ENCODE data around the gene MAD1L1.

MAD1L1 gene

GRCh38 chr7:1893036-1893435, 339.7 kb downstream of the MAD1L1 start:
- TF ChIP-seq CTCF (IDR thresholded peaks at IDR 0.05; ENCODE audit: poor library complexity, severe bottlenecking) = no peak
- no peak overlapping the region for H3K27ac ChIP-seq (ENCODE audit: poor library complexity, severe bottlenecking)
- H3K27me3 ChIP-seq (ENCODE audit: insufficient read depth, poor library complexity, severe bottlenecking) = no peaks in the 10 kb centered on the region
- no peaks in the 10 kb centered on the region for H3K9me3 ChIP-seq (ENCODE audit: severe bottlenecking)
- DNase-seq (ENCODE audit: low spot score) (no peak), ATAC-seq (ENCODE audit: low read depth) (no peak)
- H3K36me3 ChIP-seq (ENCODE audit: low read depth) = no peaks in the 10 kb centered on the region
- no peaks in the 10 kb centered on the region for H3K4me1 ChIP-seq (ENCODE audit: insufficient read depth, poor library complexity, severe bottlenecking)
- H3K4me3 ChIP-seq (ENCODE audit: severe bottlenecking) = no peak overlapping the region

- ATAC-seq (ENCODE audit: low read depth) = no peak
- Histone ChIP-seq H3K27me3 (ENCODE audit: insufficient read depth, poor library complexity, severe bottlenecking) (no peaks in the 10 kb centered on the region), H3K27ac (ENCODE audit: poor library complexity, severe bottlenecking) (no peak overlapping the region)
Measured at GRCh38 chr7:1892011-1892965, 340.5 kb downstream of the MAD1L1 start.

GRCh38 chr7:1890289-1891235, 342.2 kb downstream of the MAD1L1 start:
- Histone ChIP-seq H3K27me3 (ENCODE audit: insufficient read depth, poor library complexity, severe bottlenecking) (no peaks in the 10 kb centered on the region), H3K4me3 (ENCODE audit: severe bottlenecking) (no peak overlapping the region), H3K4me1 (ENCODE audit: insufficient read depth, poor library complexity, severe bottlenecking) (peaks cover 10% of the 10 kb centered on the region), H3K27ac (ENCODE audit: poor library complexity, severe bottlenecking) (no peak overlapping the region), H3K9me3 (ENCODE audit: severe bottlenecking) (no peaks in the 10 kb centered on the region), H3K36me3 (ENCODE audit: low read depth) (no peaks in the 10 kb centered on the region)
- no peak for ATAC-seq (ENCODE audit: low read depth)
- DNase-seq (ENCODE audit: low spot score) = peak; percentile 58
- TF ChIP-seq CTCF (IDR thresholded peaks at IDR 0.05; ENCODE audit: poor library complexity, severe bottlenecking) = no peak

More at GRCh38 chr7:1892011-1892965, 340.5 kb downstream of the MAD1L1 start:
- TF ChIP-seq CTCF (IDR thresholded peaks at IDR 0.05; ENCODE audit: poor library complexity, severe bottlenecking) = no peak
- Histone ChIP-seq H3K36me3 (ENCODE audit: low read depth) (no peaks in the 10 kb centered on the region), H3K9me3 (ENCODE audit: severe bottlenecking) (no peaks in the 10 kb centered on the region), H3K4me1 (ENCODE audit: insufficient read depth, poor library complexity, severe bottlenecking) (no peaks in the 10 kb centered on the region), H3K4me3 (ENCODE audit: severe bottlenecking) (no peak overlapping the region)
- peak; percentile 29 for DNase-seq (ENCODE audit: low spot score)

- no peaks in the 10 kb centered on the region for H3K36me3 ChIP-seq (ENCODE audit: low read depth)
- no peak overlapping the region for H3K4me3 ChIP-seq (ENCODE audit: severe bottlenecking)
- no peak for TF ChIP-seq CTCF (IDR thresholded peaks at IDR 0.05; ENCODE audit: poor library complexity, severe bottlenecking)
- no peaks in the 10 kb centered on the region for H3K27me3 ChIP-seq (ENCODE audit: insufficient read depth, poor library complexity, severe bottlenecking)
- H3K27ac ChIP-seq (ENCODE audit: poor library complexity, severe bottlenecking) = no peak overlapping the region
- peak; percentile 44 for DNase-seq (ENCODE audit: low spot score)
- peaks cover 11% of the 10 kb centered on the region for H3K4me1 ChIP-seq (ENCODE audit: insufficient read depth, poor library complexity, severe bottlenecking)
- ATAC-seq (ENCODE audit: low read depth) = no peak
- H3K9me3 ChIP-seq (ENCODE audit: severe bottlenecking) = no peaks in the 10 kb centered on the region
Measured at GRCh38 chr7:1889556-1890181, 343.1 kb downstream of the MAD1L1 start.

All from RWPE2 (cell line).